Breast epithelium (tissue), 4 donors: ENCODE data around the gene IL22. TPM values are rescaled to one million over a fixed set of nuclear protein-coding genes. Genes with fewer than 3 reads are reported as not detected.
"Not testable (repeated sequence)": the region's sequence is repeated elsewhere in the genome, so short reads cannot be mapped to it uniquely, and the experiment has no call there.

Source experiments
- DNase-seq, 2 donors: peaks; one replicate each; pipeline ENCODE4 v3.0.0-alpha.2; 2019; ENCODE audit warnings: low spot score in 2 of 2
- H3K27ac ChIP-seq, 2 donors: fragments of 200-600 bp; sonication (generic) in 1 of 2; one replicate each; pipeline ENCODE4 v1.5.1; 2016 to 2019; ENCODE audit warnings: mild to moderate bottlenecking in 1 of 2
- H3K27me3 ChIP-seq, 2 donors: fragments of 200-600 bp; sonication (generic) in 1 of 2; one replicate each; pipeline versions ENCODE4 v1.5.1 to v1.6.0; 2017 to 2019; ENCODE audit warnings: control low read depth in 1 of 2, mild to moderate bottlenecking in 1 of 2
- H3K36me3 ChIP-seq: fragments of 200-600 bp; one replicate; pipeline ENCODE4 v1.5.1; 2019
- H3K4me1 ChIP-seq, 2 donors: fragments of 200-600 bp; sonication (generic); one replicate each; pipeline ENCODE4 v1.5.1; 2016 to 2019; ENCODE audit warnings: control low read depth in 1 of 2
- H3K4me3 ChIP-seq, 3 donors: fragments of 200-600 bp; sonication (generic); 1 replicate in 2 of 3; 2 replicates in 1 of 3; pipeline ENCODE4 v1.5.1; 2016 to 2019; ENCODE audit warnings: mild to moderate bottlenecking in 3 of 3, moderate library complexity in 2 of 3
- H3K9me3 ChIP-seq, 2 donors: fragments of 200-600 bp; sonication (generic) in 1 of 2; one replicate each; pipeline ENCODE4 v1.5.1; 2016 to 2019; ENCODE audit warnings: control low read depth in 1 of 2
- CTCF ChIP-seq, 3 donors: fragments of 450-650 bp; IDR thresholded peaks; one replicate each; pipeline ENCODE4 v1.5.1; 2016 to 2017; ENCODE audit warnings: antibody characterized with exemption in 3 of 3, mild to moderate bottlenecking in 3 of 3, moderate library complexity in 3 of 3
- POLR2A ChIP-seq: fragments of 450-650 bp; IDR thresholded peaks from one replicate; pipeline ENCODE4 v1.6.1; 2016; ENCODE audit warnings: antibody characterized with exemption, mild to moderate bottlenecking, moderate library complexity
- POLR2AphosphoS5 ChIP-seq, 3 donors: sonication (generic); formaldehyde crosslinking; IDR thresholded peaks; one replicate each; pipeline ENCODE4 v1.6.1; 2017; ENCODE audit warnings: antibody characterized with exemption in 3 of 3
- intact Hi-C: fragments of 100-400 bp; cut with DNase I; formaldehyde crosslinking; loops from one replicate; pipeline ENCODE4 v1.15.1; 2023; ENCODE audit warnings: low total_unique reads
- total RNA-seq, 3 donors: library from RNA; depleted of rRNA; stranded (reverse); fragments of >200 nt; gene quantifications; one replicate each; pipeline ENCODE4 v1.1.0, GENCODE V29; 2016

Gene IL22
- total RNA-seq, 3 donors from 2014 or later = not detected

GRCh38 chr12:68222326-68222725 is 31.1 kb downstream of the IL22 start:
- H3K36me3 ChIP-seq = no peaks in the 10 kb centered on the region

GRCh38 chr12:68221497-68221896 is 31.9 kb downstream of the IL22 start:
- no peak for TF ChIP-seq CTCF (IDR thresholded peaks at IDR 0.05)
- TF ChIP-seq POLR2A = no peak
- TF ChIP-seq POLR2AphosphoS5 (IDR thresholded peaks at IDR 0.05) = no peak
- no peak overlapping the region for H3K4me3 ChIP-seq
- no peaks in the 10 kb centered on the region for H3K9me3 ChIP-seq
- H3K4me1 ChIP-seq = no peaks in the 10 kb centered on the region
- H3K27ac ChIP-seq = no peak overlapping the region
- H3K27me3 ChIP-seq = peaks cover 0 to 11% of the 10 kb centered on the region in 2 donors
- intact Hi-C loops = no loop called here
- no peaks in the 10 kb centered on the region for H3K36me3 ChIP-seq
- no peak for DNase-seq

More at GRCh38 chr12:68222326-68222725, 31.1 kb downstream of the IL22 start:
- intact Hi-C loops = no loop called here
- no peak for DNase-seq
- Histone ChIP-seq H3K4me1 (no peaks in the 10 kb centered on the region), H3K4me3 (no peak overlapping the region), H3K9me3 (no peaks in the 10 kb centered on the region), H3K27me3 (peaks cover 0 to 6% of the 10 kb centered on the region in 2 donors), H3K27ac (no peak overlapping the region)
- TF ChIP-seq POLR2A (no peak), POLR2AphosphoS5 (IDR thresholded peaks at IDR 0.05) (no peak), CTCF (IDR thresholded peaks at IDR 0.05) (no peak)

- no peaks in the 10 kb centered on the region for H3K36me3 ChIP-seq
- H3K4me1 ChIP-seq = no peaks in the 10 kb centered on the region
- no peak for TF ChIP-seq CTCF (IDR thresholded peaks at IDR 0.05)
- no peak for TF ChIP-seq POLR2A
- TF ChIP-seq POLR2AphosphoS5 (IDR thresholded peaks at IDR 0.05) = no peak
- no peak for DNase-seq
- no peaks in the 10 kb centered on the region for H3K9me3 ChIP-seq
- H3K4me3 ChIP-seq = no peak overlapping the region
- H3K27me3 ChIP-seq = no peaks in the 10 kb centered on the region
- intact Hi-C loops = no loop called here
- H3K27ac ChIP-seq = no peak overlapping the region
These were observed 42.5 kb downstream of the IL22 start for GRCh38 chr12:68210875-68211274.

GRCh38 chr12:68209048-68209728 is 44.2 kb downstream of the IL22 start:
- H3K9me3 ChIP-seq, DNase-seq, H3K27me3 ChIP-seq, H3K27ac ChIP-seq, H3K36me3 ChIP-seq, intact Hi-C loops, H3K4me1 ChIP-seq, H3K4me3 ChIP-seq: not testable (repeated sequence)

- no peaks in the 10 kb centered on the region for H3K4me1 ChIP-seq
- no peaks in the 10 kb centered on the region for H3K36me3 ChIP-seq
- no peak for TF ChIP-seq CTCF (IDR thresholded peaks at IDR 0.05)
- no peak overlapping the region for H3K4me3 ChIP-seq
- no peak overlapping the region for H3K27ac ChIP-seq
- intact Hi-C loops = no loop called here
- DNase-seq = no peak
- H3K9me3 ChIP-seq = no peaks in the 10 kb centered on the region
- H3K27me3 ChIP-seq = no peaks in the 10 kb centered on the region
These were observed 46.1 kb downstream of the IL22 start for GRCh38 chr12:68207276-68207675.

- TF ChIP-seq POLR2AphosphoS5 (IDR thresholded peaks at IDR 0.05) = no peak
- Histone ChIP-seq H3K36me3 (no peaks in the 10 kb centered on the region), H3K4me3 (no peak overlapping the region), H3K9me3 (no peaks in the 10 kb centered on the region), H3K27me3 (no peaks in the 10 kb centered on the region), H3K4me1 (no peaks in the 10 kb centered on the region), H3K27ac (no peak overlapping the region)
- no peak for DNase-seq
- intact Hi-C loops = no loop called here
These were observed 47.0 kb downstream of the IL22 start for GRCh38 chr12:68206446-68206845.
